Fibroblast of villous mesenchyme (primary cell): ENCODE measurements around the gene CREB3L4. TPM values are rescaled to one million over a fixed set of nuclear protein-coding genes. Genes with fewer than 3 reads are reported as not detected.

Experiments
- DNase-seq: peaks from one replicate; pipeline ENCODE4 v3.0.0-alpha.2; 2010; ENCODE audit warnings: low read depth
- H3K4me3 ChIP-seq: 2 replicates; pipeline ENCODE4 v1.5.1; 2011; ENCODE audit warnings: low read depth, mild to moderate bottlenecking, low read length
- CTCF ChIP-seq: IDR thresholded peaks from 2 replicates; pipeline ENCODE4 v1.5.1; 2012; ENCODE audit warnings: low read depth, mild to moderate bottlenecking, low read length; ENCODE audit not compliant: insufficient read depth
- total RNA-seq: library from RNA; depleted of rRNA; stranded (reverse); fragments of >200 nt; gene quantifications from 2 replicates; pipeline ENCODE4 v1.2.3, GENCODE V29; 2012

The CREB3L4 gene
- total RNA-seq, 1 donor = 3.9 TPM

GRCh38 chr1:153968000-153968363, 280 bp downstream of the CREB3L4 start:
- no peak for TF ChIP-seq CTCF
- DNase-seq = no peak
- H3K4me3 ChIP-seq = peak overlapping the region; percentile 73

GRCh38 chr1:153968408-153968807, 706 bp downstream of the CREB3L4 start:
- DNase-seq = no peak
- H3K4me3 ChIP-seq = peak overlapping the region; percentile 73
- no peak for TF ChIP-seq CTCF

GRCh38 chr1:153968972-153969371, 1.3 kb downstream of the CREB3L4 start:
- no peak overlapping the region for H3K4me3 ChIP-seq
- DNase-seq = no peak
- TF ChIP-seq CTCF = no peak

GRCh38 chr1:153970346-153970745, 2.6 kb downstream of the CREB3L4 start:
- H3K4me3 ChIP-seq = no peak overlapping the region
- TF ChIP-seq CTCF = no peak
- no peak for DNase-seq

- H3K4me3 ChIP-seq = no peak overlapping the region
- DNase-seq = no peak
- TF ChIP-seq CTCF = no peak
Measured at GRCh38 chr1:153973071-153973470, 5.4 kb downstream of the CREB3L4 start.

GRCh38 chr1:153973525-153973924, 5.8 kb downstream of the CREB3L4 start:
- no peak overlapping the region for H3K4me3 ChIP-seq
- TF ChIP-seq CTCF = no peak
- DNase-seq = no peak

- peak overlapping the region; percentile 82 for H3K4me3 ChIP-seq
- no peak for TF ChIP-seq CTCF
- no peak for DNase-seq
Measured at GRCh38 chr1:153976819-153977249, 9.1 kb downstream of the CREB3L4 start.
